ENCODE results near the gene CRADD. TPM values are rescaled to one million over a fixed set of nuclear protein-coding genes. Genes with fewer than 3 reads are reported as not detected.

Gene CRADD
- total RNA-seq, 4 donors from 2014 or later, result 43.7 to 76.1 (median 51.0) TPM

DNA sequence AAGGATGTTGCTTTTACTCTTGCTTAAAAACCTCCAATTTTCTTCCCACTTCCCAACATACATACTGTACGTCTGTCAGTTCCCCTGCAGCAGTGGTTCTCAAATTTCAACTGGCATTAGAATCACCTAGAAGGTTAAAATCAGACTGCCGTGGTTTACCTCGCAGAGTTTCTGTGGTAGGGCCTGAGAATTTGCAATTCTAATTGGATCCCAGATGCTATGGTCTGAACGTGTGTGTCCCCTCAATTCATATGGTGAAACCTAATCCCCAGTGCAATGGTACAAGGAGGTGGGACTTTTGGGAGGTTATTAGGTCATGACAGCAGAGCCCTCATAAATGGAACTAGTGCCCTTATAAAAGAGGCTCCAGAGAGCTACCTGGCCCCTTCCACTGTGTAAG, 226.9 kb downstream of the CRADD start:
- Histone ChIP-seq H3K9me3 (no peaks in the 10 kb centered on the region), H3K4me3 (replicated peaks in 1 of 3) (no peak overlapping the region), H3K27me3 (no peaks in the 10 kb centered on the region), H3K36me3 (no peaks in the 10 kb centered on the region), H3K27ac (no peak overlapping the region), H3K4me1 (no peaks in the 10 kb centered on the region)
- WGBS, 2 donors, result 93 to 95% methylated on average over 4 of the region's 4 CpGs
- intact Hi-C loops (cut with DNase I), result no loop called here
- DNase-seq, result no peak
- no peak for TF ChIP-seq CTCF (IDR thresholded peaks at IDR 0.05)
- no peak for TF ChIP-seq POLR2A (IDR thresholded peaks at IDR 0.05)

DNA sequence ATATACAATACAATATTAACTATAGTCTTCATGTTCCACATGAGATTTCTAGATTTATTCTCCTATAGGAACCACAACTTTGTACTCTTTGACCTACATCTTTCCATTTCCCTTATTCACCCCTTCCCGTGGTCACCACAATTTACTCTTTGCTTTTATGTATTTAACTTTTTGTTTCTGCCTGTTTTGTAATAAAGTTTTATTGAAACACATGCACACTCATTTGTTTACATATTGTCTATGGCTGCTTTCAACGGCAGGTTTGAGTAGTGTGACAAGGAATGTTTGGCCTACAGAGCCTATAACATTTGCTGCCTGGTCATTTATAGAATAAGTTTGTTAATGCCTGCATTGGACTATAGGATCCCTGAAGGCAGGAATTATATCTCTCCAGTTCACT, 231.1 kb downstream of the CRADD start:
- TF ChIP-seq POLR2A (IDR thresholded peaks at IDR 0.05), result no peak
- TF ChIP-seq CTCF (IDR thresholded peaks at IDR 0.05), result no peak
- H3K36me3 ChIP-seq, result no peaks in the 10 kb centered on the region
- no peaks in the 10 kb centered on the region for H3K9me3 ChIP-seq
- no peak overlapping the region for H3K4me3 ChIP-seq (replicated peaks in 1 of 3)
- WGBS, 2 donors, result 89 to 91% methylated on average over 2 of the region's 2 CpGs
- H3K27me3 ChIP-seq, result no peaks in the 10 kb centered on the region
- intact Hi-C loops (cut with DNase I), result no loop called here
- no peak overlapping the region for H3K27ac ChIP-seq
- no peak for DNase-seq
- no peaks in the 10 kb centered on the region for H3K4me1 ChIP-seq

GRCh38 chr12:93908846-93909567, 231.8 kb downstream of the CRADD start:
- intact Hi-C loops (cut with DNase I), result no loop called here
- Histone ChIP-seq H3K27me3 (no peaks in the 10 kb centered on the region), H3K4me3 (replicated peaks in 1 of 3) (no peak overlapping the region), H3K36me3 (no peaks in the 10 kb centered on the region), H3K4me1 (no peaks in the 10 kb centered on the region), H3K9me3 (no peaks in the 10 kb centered on the region), H3K27ac (no peak overlapping the region)
- no peak for DNase-seq
- 82% methylated on average over 12 of the region's 12 CpGs for WGBS, 2 donors
- TF ChIP-seq CTCF (IDR thresholded peaks at IDR 0.05), result no peak
- TF ChIP-seq POLR2A (IDR thresholded peaks at IDR 0.05), result no peak

- no peak for DNase-seq
- Histone ChIP-seq H3K4me3 (replicated peaks in 1 of 3) (no peak overlapping the region), H3K36me3 (no peaks in the 10 kb centered on the region), H3K27ac (no peak overlapping the region), H3K27me3 (no peaks in the 10 kb centered on the region), H3K9me3 (no peaks in the 10 kb centered on the region), H3K4me1 (no peaks in the 10 kb centered on the region)
- no peak for TF ChIP-seq POLR2A (IDR thresholded peaks at IDR 0.05)
- TF ChIP-seq CTCF (IDR thresholded peaks at IDR 0.05), result no peak
- intact Hi-C loops (cut with DNase I), result no loop called here
- 93 to 95% methylated on average over 1 of the region's 1 CpG for WGBS, 2 donors
Observed at GRCh38 chr12:93911396-93911795, 234.2 kb downstream of the CRADD start.

GRCh38 chr12:93912086-93912733, 235.0 kb downstream of the CRADD start:
- no peaks in the 10 kb centered on the region for H3K4me1 ChIP-seq
- DNase-seq, result no peak
- no peak overlapping the region for H3K27ac ChIP-seq
- H3K27me3 ChIP-seq, result no peaks in the 10 kb centered on the region
- intact Hi-C loops (cut with DNase I), result no loop called here
- 83 to 93% methylated on average over 6 of the region's 6 CpGs for WGBS, 2 donors
- TF ChIP-seq POLR2A (IDR thresholded peaks at IDR 0.05), result no peak
- no peak for TF ChIP-seq CTCF (IDR thresholded peaks at IDR 0.05)
- H3K9me3 ChIP-seq, result no peaks in the 10 kb centered on the region
- no peak overlapping the region for H3K4me3 ChIP-seq (replicated peaks in 1 of 3)
- no peaks in the 10 kb centered on the region for H3K36me3 ChIP-seq

Data from thyroid gland (tissue), 4 donors.